ENCODE measurements around the gene USP6NL.

USP6NL gene

GRCh38 chr10:11483201-11484148 lies 128.0 kb downstream of the USP6NL start:
- DNase-seq (ENCODE audit: low read depth in 1 of 2, low spot score in 1 of 2), result no peak

GRCh38 chr10:11482306-11482705 lies 129.1 kb downstream of the USP6NL start:
- no peak for DNase-seq (ENCODE audit: low read depth in 1 of 2, low spot score in 1 of 2)

- no peak for DNase-seq (ENCODE audit: low read depth in 1 of 2, low spot score in 1 of 2)
Observed at GRCh38 chr10:11480687-11481086, 130.8 kb downstream of the USP6NL start.

GRCh38 chr10:11479300-11479699 lies 132.2 kb downstream of the USP6NL start:
- DNase-seq (ENCODE audit: low read depth in 1 of 2, low spot score in 1 of 2), result no peak

- no peak for DNase-seq (ENCODE audit: low read depth in 1 of 2, low spot score in 1 of 2)
Observed at GRCh38 chr10:11478807-11479206, 132.6 kb downstream of the USP6NL start.

GRCh38 chr10:11475831-11476434 lies 135.5 kb downstream of the USP6NL start:
- no peak for DNase-seq (ENCODE audit: low read depth in 1 of 2, low spot score in 1 of 2)

GRCh38 chr10:11473128-11473760 lies 138.2 kb downstream of the USP6NL start:
- DNase-seq (ENCODE audit: low read depth in 1 of 2, low spot score in 1 of 2), result no peak

- DNase-seq (ENCODE audit: low read depth in 1 of 2, low spot score in 1 of 2), result peak; percentile 44
Observed at GRCh38 chr10:11472158-11472753, 139.2 kb downstream of the USP6NL start.

- no peak for DNase-seq (ENCODE audit: low read depth in 1 of 2, low spot score in 1 of 2)
Observed at GRCh38 chr10:11469575-11470391, 141.7 kb downstream of the USP6NL start.

- DNase-seq (ENCODE audit: low read depth in 1 of 2, low spot score in 1 of 2), result no peak
Observed at GRCh38 chr10:11468126-11468742, 143.2 kb downstream of the USP6NL start.

- DNase-seq (ENCODE audit: low read depth in 1 of 2, low spot score in 1 of 2), result no peak
Observed at GRCh38 chr10:11465406-11465805, 146.0 kb downstream of the USP6NL start.

- no peak for DNase-seq (ENCODE audit: low read depth in 1 of 2, low spot score in 1 of 2)
Observed at GRCh38 chr10:11463111-11463510, 148.3 kb downstream of the USP6NL start.

GRCh38 chr10:11462071-11462470 lies 149.4 kb downstream of the USP6NL start:
- DNase-seq (ENCODE audit: low read depth in 1 of 2, low spot score in 1 of 2), result no peak

- no peak for DNase-seq (ENCODE audit: low read depth in 1 of 2, low spot score in 1 of 2)
Observed at GRCh38 chr10:11457336-11457735, 154.1 kb downstream of the USP6NL start.

GRCh38 chr10:11454958-11455566 lies 156.4 kb downstream of the USP6NL start:
- no peak for DNase-seq (ENCODE audit: low read depth in 1 of 2, low spot score in 1 of 2)

GRCh38 chr10:11454160-11454559 lies 157.3 kb downstream of the USP6NL start:
- DNase-seq (ENCODE audit: low read depth in 1 of 2, low spot score in 1 of 2), result no peak

- DNase-seq (ENCODE audit: low read depth in 1 of 2, low spot score in 1 of 2), result no peak
Observed at GRCh38 chr10:11451640-11452260, 159.7 kb downstream of the USP6NL start.

- DNase-seq (ENCODE audit: low read depth in 1 of 2, low spot score in 1 of 2), result no peak
Observed at GRCh38 chr10:11450427-11450826, 161.0 kb downstream of the USP6NL start.

- no peak for DNase-seq (ENCODE audit: low read depth in 1 of 2, low spot score in 1 of 2)
Observed at GRCh38 chr10:11449761-11450160, 161.7 kb downstream of the USP6NL start.

Measured in activated T-helper 1 cell treated with anti-CD3 and anti-CD28 coated beads, Interleukin-2, amount 50 U/mL, for 16 hours (primary cell).